GM23338 (cell line): ENCODE results near the gene VSIG10.

Source experiments
- CREB1 ChIP-seq: fragments of 250-450 bp; sonication (Bioruptor Pico); IDR thresholded peaks from 2 replicates; pipeline ENCODE4 v1.5.0; 2020; ENCODE audit warnings: low read depth, mild to moderate bottlenecking, moderate library complexity
- CTCF ChIP-seq, 2 experiments: fragments of 200-600 bp in 1 of 2; sonication (generic) in 1 of 2; conservative IDR thresholded peaks; 2 replicates each; pipeline versions ENCODE4 v1.5.1 to v1.6.1; 2016 to 2017; ENCODE audit warnings: antibody characterized with exemption in 2 of 2, low read depth in 2 of 2, mild to moderate bottlenecking in 2 of 2, moderate library complexity in 1 of 2
- ETS1 ChIP-seq: IDR thresholded peaks from 2 replicates; pipeline ENCODE4 v1.6.1; 2016; ENCODE audit warnings: antibody characterized with exemption
- EZH2 ChIP-seq: fragments of 200-600 bp; sonication (generic); IDR thresholded peaks from one replicate; pipeline ENCODE4 v1.8.0; 2017; ENCODE audit warnings: antibody characterized with exemption, mild to moderate bottlenecking, low read depth; ENCODE audit not compliant: unreplicated experiment
- EZH2phosphoT487 ChIP-seq: fragments of 200-600 bp; sonication (generic); IDR thresholded peaks from one replicate; pipeline ENCODE4 v1.8.1; 2018; ENCODE audit warnings: antibody characterized with exemption; ENCODE audit not compliant: unreplicated experiment
- JUNB ChIP-seq: IDR thresholded peaks from one replicate; pipeline ENCODE4 v1.6.1; 2016; ENCODE audit warnings: antibody characterized with exemption; ENCODE audit not compliant: unreplicated experiment
- NANOG ChIP-seq: IDR thresholded peaks from 2 replicates; pipeline ENCODE4 v1.6.1; 2016; ENCODE audit warnings: antibody characterized with exemption, borderline replicate concordance
- POLR2AphosphoS5 ChIP-seq: IDR thresholded peaks from 2 replicates; pipeline ENCODE4 v1.6.1; 2016; ENCODE audit warnings: antibody characterized with exemption, low read depth
- REST ChIP-seq: IDR thresholded peaks from one replicate; pipeline ENCODE4 v1.6.1; 2018; ENCODE audit warnings: antibody characterized with exemption; ENCODE audit not compliant: unreplicated experiment
- STAT1 ChIP-seq: IDR thresholded peaks from one replicate; pipeline ENCODE4 v1.6.1; 2016; ENCODE audit warnings: antibody characterized with exemption; ENCODE audit not compliant: unreplicated experiment
- ZNF114 ChIP-seq: fragments of 250-450 bp; sonication (Bioruptor Pico); IDR thresholded peaks from 2 replicates; pipeline ENCODE4 v1.5.0; 2020; ENCODE audit warnings: mild to moderate bottlenecking, moderate library complexity
- ZNF331 ChIP-seq: fragments of 250-450 bp; sonication (Bioruptor Pico); IDR thresholded peaks from 2 replicates; pipeline ENCODE4 v1.5.0; 2020; ENCODE audit warnings: low read depth, mild to moderate bottlenecking, moderate library complexity
- ZNF462 ChIP-seq: fragments of 250-450 bp; sonication (Bioruptor Pico); IDR thresholded peaks from 2 replicates; pipeline ENCODE4 v1.5.0; 2020; ENCODE audit warnings: mild to moderate bottlenecking, moderate library complexity

- TF ChIP-seq ZNF114 (CRISPR knock-in tag) (no peak), EZH2 (no peak), CTCF (conservative IDR thresholded peaks at IDR 0.05; ENCODE audit: low read depth in 2 of 2) (no peak), ZNF331 (CRISPR knock-in tag) (no peak), EZH2phosphoT487 (no peak), POLR2AphosphoS5 (no peak), JUNB (no peak), REST (no peak), CREB1 (CRISPR knock-in tag) (no peak), NANOG (no peak), STAT1 (no peak), ZNF462 (CRISPR knock-in tag) (no peak), ETS1 (no peak)
Measured at GRCh38 chr12:118125743-118126118, 21.9 kb upstream of the VSIG10 start.
